EH (cell line): ENCODE data around the gene CAPN13.
A peak's percentile ranks its signal among the peaks of the same experiment; 100 is the strongest.

Source experiments
- DNase-seq: peaks from one replicate; pipeline ENCODE4 v3.0.0-alpha.2; 2015; ENCODE audit warnings: low read depth

The CAPN13 gene

GRCh38 chr2:30807249-30807648, at the start of gene CAPN13:
Gene CAPN13, minus strand, starts transcription at chr2:30807446. Its CDS starts 20,121 bp downstream, at chr2:30787325.
- DNase-seq: no peak

GRCh38 chr2:30847841-30848240, 40.6 kb upstream of the CAPN13 start:
- peak; percentile 8 for DNase-seq

GRCh38 chr2:30847329-30847728, 40.1 kb upstream of the CAPN13 start:
- DNase-seq: no peak

- DNase-seq: no peak
These were observed 21.3 kb upstream of the CAPN13 start for GRCh38 chr2:30828586-30828985.

- DNase-seq: no peak
These were observed 19.7 kb upstream of the CAPN13 start for GRCh38 chr2:30826916-30827315.

GRCh38 chr2:30826481-30826880, 19.2 kb upstream of the CAPN13 start:
- no peak for DNase-seq

- no peak for DNase-seq
These were observed 16.2 kb upstream of the CAPN13 start for GRCh38 chr2:30823452-30823851.

- DNase-seq: no peak
These were observed 14.7 kb upstream of the CAPN13 start for GRCh38 chr2:30821960-30822359.

- no peak for DNase-seq
These were observed 13.3 kb upstream of the CAPN13 start for GRCh38 chr2:30820381-30821055.

GRCh38 chr2:30809938-30810337, 2.7 kb upstream of the CAPN13 start:
- DNase-seq: no peak

- no peak for DNase-seq
These were observed 1.4 kb upstream of the CAPN13 start for GRCh38 chr2:30808695-30809094.

- DNase-seq: no peak
These were observed 4.0 kb downstream of the CAPN13 start for GRCh38 chr2:30803281-30803680.

- no peak for DNase-seq
These were observed 4.6 kb downstream of the CAPN13 start for GRCh38 chr2:30802611-30803010.

GRCh38 chr2:30801821-30802455, 5.3 kb downstream of the CAPN13 start:
- no peak for DNase-seq

- no peak for DNase-seq
These were observed 7.1 kb downstream of the CAPN13 start for GRCh38 chr2:30800159-30800558.

- DNase-seq: no peak
These were observed 7.9 kb downstream of the CAPN13 start for GRCh38 chr2:30799366-30799765.

- no peak for DNase-seq
These were observed 8.7 kb downstream of the CAPN13 start for GRCh38 chr2:30798536-30798991.

- no peak for DNase-seq
These were observed 9.7 kb downstream of the CAPN13 start for GRCh38 chr2:30797381-30798015.

GRCh38 chr2:30796699-30797098, 10.5 kb downstream of the CAPN13 start:
- DNase-seq: no peak

GRCh38 chr2:30792521-30792920, 14.7 kb downstream of the CAPN13 start:
- no peak for DNase-seq

GRCh38 chr2:30790879-30791278, 16.4 kb downstream of the CAPN13 start:
- no peak for DNase-seq

- no peak for DNase-seq
These were observed 17.5 kb downstream of the CAPN13 start for GRCh38 chr2:30789670-30790210.
